HCT116 (cell line): ENCODE results near the gene ZBTB20. TPM values are rescaled to one million over a fixed set of nuclear protein-coding genes. Genes with fewer than 3 reads are reported as not detected.

ENCODE experiments used
- ATAC-seq: fragments of 200-7000 bp; cut with Tn5 transposase; 2 replicates; pipeline ENCODE4 v1.9.1; 2020; ENCODE audit warnings: mild to moderate bottlenecking, moderate library complexity
- BruUV-seq: library from RNA; stranded (reverse); fragments of 400-500 nt; replicated peaks from 2 replicates; lab custom pipeline; 2021; lab: Mats Ljungman, UMichigan
- CTCF ChIA-PET: fragments of 300-600 bp; sonication (Branson Sonifier 250); formaldehyde crosslinking; loops from one replicate; lab custom pipeline; 2021; ENCODE audit warnings: antibody characterized with exemption; lab: Charles Lee
- POLR2A ChIA-PET: fragments of 300-600, 350-600 bp; sonication (Branson Sonifier 250); formaldehyde crosslinking; loops from one replicate; lab custom pipeline; 2021; ENCODE audit warnings: antibody characterized with exemption; lab: Charles Lee
- RAD21 ChIA-PET, 2 experiments: fragments of 300-600 bp; sonication (Branson Sonifier 250); formaldehyde crosslinking; loops; one replicate each; lab custom pipeline; 2023; ENCODE audit warnings: low total read pairs in 2 of 2; ENCODE audit not compliant: uncharacterized antibody in 2 of 2, unreplicated experiment in 2 of 2, low non-redundant PET in 1 of 2; lab: Charles Lee
- DNase-seq: peaks from one replicate; pipeline ENCODE4 v3.0.0-alpha.2; 2010; ENCODE audit warnings: low read depth, low spot score
- H2AFZ ChIP-seq: fragments of 200-600 bp; shearing (Covaris generic), sonication (generic); 2 replicates; pipeline ENCODE4 v1.6.1; 2017; ENCODE audit warnings: low read depth, mixed run types, mixed read lengths, antibody characterized with exemption, low read length; ENCODE audit not compliant: poor library complexity, severe bottlenecking
- H3K27ac ChIP-seq: 2 replicates; pipeline ENCODE4 v1.5.1; 2012; ENCODE audit warnings: low read depth, low read length
- H3K27me3 ChIP-seq: fragments of 200-600 bp; sonication (generic); 2 replicates; pipeline ENCODE4 v1.6.1; 2016; ENCODE audit warnings: mixed run types, low read length, mixed read lengths; ENCODE audit not compliant: insufficient read depth
- H3K36me3 ChIP-seq, 2 experiments: fragments of 200-500 bp in 1 of 2; fragments of 200-600 bp in 1 of 2; sonication (Bioruptor generic) in 1 of 2; sonication (generic) in 1 of 2; 2 replicates each; pipeline versions ENCODE4 v1.5.1 to v1.6.1; 2014 to 2016; ENCODE audit warnings: low read length in 2 of 2, inconsistent platforms in 1 of 2, mixed read lengths in 1 of 2, mixed run types in 1 of 2; ENCODE audit not compliant: insufficient read depth in 2 of 2, control insufficient read depth in 1 of 2
- H3K4me1 ChIP-seq, 2 experiments: fragments of 200-600 bp in 1 of 2; sonication (generic) in 1 of 2; 2 replicates each; pipeline versions ENCODE4 v1.5.1 to v1.6.1; 2012 to 2017; ENCODE audit warnings: low read length in 2 of 2, inconsistent platforms in 1 of 2, mild to moderate bottlenecking in 1 of 2, mixed read lengths in 1 of 2, mixed run types in 1 of 2, moderate library complexity in 1 of 2; ENCODE audit not compliant: insufficient read depth in 2 of 2, control insufficient read depth in 1 of 2
- H3K4me2 ChIP-seq: fragments of 200-600 bp; sonication (generic); 2 replicates; pipeline ENCODE4 v1.6.1; 2017; ENCODE audit warnings: mixed run types, low read length, mixed read lengths
- H3K4me3 ChIP-seq, 2 experiments: fragments of 200-600 bp in 1 of 2; sonication (generic) in 1 of 2; replicated peaks in 1 of 2; 2 replicates each; pipeline ENCODE4 v1.5.1; 2011 to 2016; ENCODE audit warnings: low read length in 2 of 2, control low read depth in 1 of 2, low read depth in 1 of 2, mild to moderate bottlenecking in 1 of 2, mixed read lengths in 1 of 2, mixed run types in 1 of 2
- H3K79me2 ChIP-seq: fragments of 200-600 bp; sonication (generic); 2 replicates; pipeline ENCODE4 v1.6.1; 2017; ENCODE audit warnings: mild to moderate bottlenecking, mixed run types, low read length, moderate library complexity, mixed read lengths; ENCODE audit not compliant: insufficient read depth
- H3K9ac ChIP-seq: fragments of 200-600 bp; sonication (generic); 2 replicates; pipeline ENCODE4 v1.6.1; 2016; ENCODE audit warnings: low read length, mixed read lengths
- H3K9me2 ChIP-seq: fragments of 200-600 bp; sonication (generic), shearing (Covaris generic); 2 replicates; pipeline ENCODE4 v1.6.1; 2017; ENCODE audit warnings: mixed run types, mild to moderate bottlenecking, moderate library complexity; ENCODE audit not compliant: insufficient read depth
- H3K9me3 ChIP-seq, 2 experiments: fragments of 200-500 bp in 1 of 2; fragments of 200-600 bp in 1 of 2; sonication (Bioruptor generic) in 1 of 2; sonication (generic) in 1 of 2; 2 replicates each; pipeline ENCODE4 v1.6.1; 2014 to 2017; ENCODE audit warnings: low read length in 2 of 2, mixed read lengths in 2 of 2, inconsistent platforms in 1 of 2, low read depth in 1 of 2, mild to moderate bottlenecking in 1 of 2, mixed run types in 1 of 2, moderate library complexity in 1 of 2; ENCODE audit not compliant: control insufficient read depth in 1 of 2, insufficient read depth in 1 of 2
- H4K20me1 ChIP-seq: fragments of 200-600 bp; sonication (generic), shearing (Covaris generic); 2 replicates; pipeline ENCODE4 v1.6.1; 2017; ENCODE audit warnings: mixed run types, mild to moderate bottlenecking, moderate library complexity; ENCODE audit not compliant: insufficient read depth
- ATF3 ChIP-seq: IDR thresholded peaks from 2 replicates; pipeline ENCODE4 v1.6.1; 2012
- CEBPB ChIP-seq: IDR thresholded peaks from 2 replicates; pipeline ENCODE4 v1.6.1; 2012; ENCODE audit warnings: low read depth
- EGR1 ChIP-seq: IDR thresholded peaks from 2 replicates; pipeline ENCODE4 v1.6.1; 2012; ENCODE audit warnings: low read depth
- ELF1 ChIP-seq: IDR thresholded peaks from 2 replicates; pipeline ENCODE4 v1.6.1; 2012; ENCODE audit warnings: low read depth, borderline replicate concordance
- EZH2phosphoT487 ChIP-seq: fragments of 200-600 bp; IDR thresholded peaks from 2 replicates; pipeline ENCODE4 v1.6.1; 2018; ENCODE audit warnings: antibody characterized with exemption, borderline replicate concordance
- FOSL1 ChIP-seq: IDR thresholded peaks from 2 replicates; pipeline ENCODE4 v1.6.1; 2012; ENCODE audit warnings: low read depth
- JUND ChIP-seq: IDR thresholded peaks from 2 replicates; pipeline ENCODE4 v1.6.1; 2012
- MAX ChIP-seq: IDR thresholded peaks from 2 replicates; pipeline ENCODE4 v1.6.1; 2012
- POLR2AphosphoS5 ChIP-seq: IDR thresholded peaks from 2 replicates; pipeline ENCODE4 v1.6.1; 2011; ENCODE audit warnings: mild to moderate bottlenecking, low read depth, low read length, moderate library complexity
- SP1 ChIP-seq: IDR thresholded peaks from 2 replicates; pipeline ENCODE4 v1.6.1; 2012; ENCODE audit warnings: low read depth
- TCF7L2 ChIP-seq: IDR thresholded peaks from 2 replicates; pipeline ENCODE4 v1.7.0; 2011; ENCODE audit warnings: borderline replicate concordance, inconsistent platforms; ENCODE audit not compliant: insufficient read depth, insufficient read length; ENCODE audit errors: extremely low read depth
- YY1 ChIP-seq: IDR thresholded peaks from 2 replicates; pipeline ENCODE4 v1.6.1; 2011; ENCODE audit warnings: low read length, low read depth, moderate library complexity, mild to moderate bottlenecking; ENCODE audit not compliant: insufficient replicate concordance; ENCODE audit errors: extremely low read depth
- ZNF274 ChIP-seq: fragments of 200-500 bp; sonication (Bioruptor generic); IDR thresholded peaks from 2 replicates; pipeline ENCODE4 v1.6.1; 2014; ENCODE audit warnings: mild to moderate bottlenecking, low read depth, low read length, inconsistent platforms
- intact Hi-C: fragments of 100-400 bp; cut with micrococcal nuclease; formaldehyde crosslinking; loops from 2 replicates; pipeline ENCODE4 v1.10.0; 2022
- total RNA-seq: library from RNA; stranded (reverse); gene quantifications from one replicate; pipeline ENCODE4 v1.2.1, GENCODE V29; 2021; ENCODE audit not compliant: unreplicated experiment

ZBTB20 gene
- total RNA-seq, 1 experiment from 2014 or later: 42.1 TPM

- Histone ChIP-seq H3K9ac (no peak overlapping the region), H3K4me3 (no peak overlapping the region), H3K9me2 (no peaks in the 10 kb centered on the region), H4K20me1 (no peaks in the 10 kb centered on the region), H3K4me1 (no peaks in the 10 kb centered on the region), H2AFZ (no peak overlapping the region), H3K27ac (no peak overlapping the region), H3K9me3 (no peaks in the 10 kb centered on the region), H3K79me2 (no peaks in the 10 kb centered on the region), H3K4me2 (no peak overlapping the region), H3K27me3 (no peaks in the 10 kb centered on the region), H3K36me3 (no peaks in the 10 kb centered on the region)
- ChIA-PET CTCF (no interaction called here), POLR2A (no interaction called here), RAD21 (no interaction called here)
- DNase-seq: no peak
- no peak for TF ChIP-seq EZH2phosphoT487
- TF ChIP-seq SP1: no peak
- no peak for TF ChIP-seq TCF7L2
- TF ChIP-seq POLR2AphosphoS5: no peak
- TF ChIP-seq ZNF274: no peak
- TF ChIP-seq JUND: no peak
- no peak for TF ChIP-seq MAX
- TF ChIP-seq YY1: no peak
- no peak for TF ChIP-seq ATF3
- TF ChIP-seq EGR1: no peak
- TF ChIP-seq CEBPB: no peak
- TF ChIP-seq FOSL1: no peak
- no peak for TF ChIP-seq ELF1
- intact Hi-C loops: no loop called here
- no TSS peak for BruUV-seq
- no peak for ATAC-seq
These were observed 259.3 kb downstream of the ZBTB20 start for GRCh38 chr3:114887806-114888205.
